Stimulated activated CD4-positive, alpha-beta T cell treated with anti-CD3 and anti-CD28 coated beads, Interleukin-15, amount 100 ng/mL, for 48 hours (primary cell): ENCODE results near the gene FAF2.
"Not testable (repeated sequence)": the region's sequence is repeated elsewhere in the genome, so short reads cannot be mapped to it uniquely, and the experiment has no call there.

ENCODE experiments used
- DNase-seq, 2 donors: peaks; one replicate each; pipeline ENCODE4 v3.0.0-alpha.2; 2020; ENCODE audit warnings: low read depth in 2 of 2

FAF2 gene

GRCh38 chr5:176542596-176543427, 94.6 kb downstream of the FAF2 start:
- no peak for DNase-seq

GRCh38 chr5:176543428-176544182, 95.4 kb downstream of the FAF2 start:
- DNase-seq, result peak in 1 of 2 donors; percentile 70

GRCh38 chr5:176545388-176545736, 97.2 kb downstream of the FAF2 start:
- no peak for DNase-seq

GRCh38 chr5:176545737-176546509, 97.7 kb downstream of the FAF2 start:
- DNase-seq, result no peak

GRCh38 chr5:176547802-176548201, 99.6 kb downstream of the FAF2 start:
- no peak for DNase-seq

GRCh38 chr5:176548967-176549444, 100.8 kb downstream of the FAF2 start, which contains the start of gene CDHR2:
Gene CDHR2 (plus strand): TSS chr5:176549342. CDS start chr5:176565353, 16,011 bp downstream.
- DNase-seq, result no peak

GRCh38 chr5:176549871-176550270, 101.7 kb downstream of the FAF2 start:
- DNase-seq, result no peak

- no peak for DNase-seq
Observed at GRCh38 chr5:176550275-176550831, 102.2 kb downstream of the FAF2 start.

GRCh38 chr5:176550937-176551336, 102.8 kb downstream of the FAF2 start:
- DNase-seq, result not testable (repeated sequence)

GRCh38 chr5:176552332-176552869, 104.2 kb downstream of the FAF2 start:
- no peak for DNase-seq

- DNase-seq, result no peak
Observed at GRCh38 chr5:176553260-176554085, 105.3 kb downstream of the FAF2 start.

GRCh38 chr5:176557846-176558245, 109.7 kb downstream of the FAF2 start:
- DNase-seq, result no peak
